HTERT RPE-1 (cell line): Measurements from ENCODE around the gene PAIP1.
"Not testable (repeated sequence)": the region's sequence is repeated elsewhere in the genome, so short reads cannot be mapped to it uniquely, and the experiment has no call there.

ENCODE experiments used
- in situ Hi-C: fragments of 300-500 bp; cut with MboI; formaldehyde crosslinking; loops from 4 replicates; pipeline ENCODE4 v1.14.3; 2020; ENCODE audit warnings: low sequenced_read_pairs

The PAIP1 gene

DNA sequence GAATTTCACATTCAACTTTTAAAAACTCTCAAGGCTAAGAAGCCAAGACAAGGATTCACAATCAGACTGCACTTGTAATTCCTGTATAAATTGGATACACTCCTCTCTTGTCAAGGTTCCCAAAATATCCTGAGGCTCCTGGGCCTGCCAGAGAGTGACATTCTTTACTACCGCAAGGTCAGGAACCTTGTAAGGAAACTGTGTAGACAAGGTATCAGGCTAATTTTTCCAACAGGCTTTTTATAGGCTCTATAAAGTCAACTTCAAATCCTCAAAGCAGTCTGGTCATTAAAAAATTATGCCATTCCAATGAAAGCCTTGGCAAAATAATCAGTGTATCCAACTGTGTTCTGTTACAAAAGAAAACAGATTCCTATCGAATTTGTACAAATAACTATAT, 15.5 kb upstream of the PAIP1 start:
- in situ Hi-C loops, result no loop called here

DNA sequence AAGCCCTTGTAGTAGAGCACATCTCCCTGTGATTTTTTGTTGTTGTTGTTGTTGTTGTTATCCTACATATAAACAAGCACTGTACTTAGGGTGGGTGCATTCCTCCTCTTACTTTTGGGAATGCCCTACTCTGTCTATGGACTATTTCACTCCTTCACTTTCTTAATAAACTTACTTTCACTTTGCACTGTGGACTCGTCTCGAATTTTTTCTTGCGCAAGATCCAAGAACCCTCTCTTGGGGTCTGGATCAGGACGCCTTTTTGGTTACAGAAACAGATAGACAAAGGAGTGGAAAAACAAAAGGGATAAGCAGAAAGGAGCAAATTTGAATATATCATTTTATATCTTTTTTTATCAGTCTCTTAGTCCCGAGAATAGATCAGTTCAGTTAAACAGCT, 14.4 kb upstream of the PAIP1 start:
- in situ Hi-C loops, result no loop called here

DNA sequence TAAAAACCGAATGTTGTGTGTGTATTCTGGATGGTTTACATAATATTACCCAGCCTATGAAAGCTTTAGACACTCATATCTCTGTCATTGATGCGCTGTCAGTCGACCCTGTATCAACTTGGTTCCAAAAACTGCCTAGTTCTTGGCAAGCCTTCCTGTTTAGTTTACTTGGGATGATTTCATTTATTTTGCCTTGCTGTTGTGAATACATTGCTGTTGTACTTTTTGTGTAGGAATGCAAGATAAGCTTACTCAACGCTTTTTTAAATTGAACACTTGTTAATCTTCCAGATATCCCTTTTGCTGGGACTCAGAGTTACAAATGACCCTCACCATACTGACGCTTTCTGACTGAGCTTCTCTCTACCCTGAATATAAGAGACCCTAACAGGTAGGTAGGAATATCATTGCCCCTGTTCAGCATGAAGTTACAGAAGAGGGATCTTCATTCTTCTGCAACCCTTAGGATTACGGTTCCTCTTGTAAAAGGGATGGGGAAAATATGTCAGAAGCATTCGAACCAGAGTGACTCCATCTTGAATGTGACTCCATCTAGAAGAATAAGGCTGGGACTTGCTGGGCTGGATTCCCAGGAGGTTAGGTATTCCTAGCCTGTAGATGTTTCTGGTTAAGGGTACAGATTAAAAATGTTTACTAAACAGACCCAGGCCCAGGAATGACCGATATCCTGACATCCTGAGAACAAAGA, 13.7 kb upstream of the PAIP1 start:
- in situ Hi-C loops, result no loop called here

DNA sequence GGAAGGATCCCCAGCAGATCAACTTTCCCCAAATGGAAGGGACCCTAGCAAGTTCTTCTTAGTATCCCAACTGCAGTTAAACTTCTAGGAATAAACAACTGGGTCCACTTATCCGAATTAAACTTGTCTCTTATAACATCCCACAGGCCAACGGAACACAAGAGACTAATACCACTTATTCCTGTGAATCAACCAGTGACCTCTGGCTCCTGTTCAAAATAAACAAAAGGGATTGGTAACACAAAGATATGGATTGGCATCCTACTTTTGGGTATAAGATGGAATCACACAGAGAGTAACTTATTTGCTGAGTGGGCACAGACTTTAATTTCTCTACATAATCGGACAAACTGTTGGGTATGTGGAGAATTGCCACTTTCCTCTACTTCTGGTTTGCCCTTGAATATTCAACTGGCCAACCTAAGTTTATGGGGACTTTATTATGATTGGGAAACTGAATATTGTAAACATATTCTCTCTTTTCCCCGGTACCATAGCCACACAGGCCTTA, 12.4 kb upstream of the PAIP1 start:
- in situ Hi-C loops, result no loop called here

DNA sequence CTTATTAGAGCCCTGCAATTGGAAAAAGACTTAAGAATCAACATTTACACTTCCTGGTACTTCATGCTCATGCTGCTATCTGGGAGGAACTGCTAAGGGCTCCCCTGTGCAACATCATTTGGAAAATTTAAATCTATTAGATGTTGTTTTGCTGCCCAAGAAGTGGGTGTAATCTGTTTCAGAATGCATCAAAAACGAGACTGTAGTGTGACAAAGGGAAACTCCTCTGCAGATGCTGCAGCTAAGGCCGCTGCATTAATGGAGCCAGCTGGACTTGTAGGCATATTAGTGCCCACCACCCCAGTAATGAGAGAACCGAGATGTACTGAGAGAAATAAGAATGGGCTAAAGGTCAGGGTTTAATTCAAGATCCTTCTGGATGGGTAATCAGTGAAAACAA, 11.1 kb upstream of the PAIP1 start:
- in situ Hi-C loops, result no loop called here

DNA sequence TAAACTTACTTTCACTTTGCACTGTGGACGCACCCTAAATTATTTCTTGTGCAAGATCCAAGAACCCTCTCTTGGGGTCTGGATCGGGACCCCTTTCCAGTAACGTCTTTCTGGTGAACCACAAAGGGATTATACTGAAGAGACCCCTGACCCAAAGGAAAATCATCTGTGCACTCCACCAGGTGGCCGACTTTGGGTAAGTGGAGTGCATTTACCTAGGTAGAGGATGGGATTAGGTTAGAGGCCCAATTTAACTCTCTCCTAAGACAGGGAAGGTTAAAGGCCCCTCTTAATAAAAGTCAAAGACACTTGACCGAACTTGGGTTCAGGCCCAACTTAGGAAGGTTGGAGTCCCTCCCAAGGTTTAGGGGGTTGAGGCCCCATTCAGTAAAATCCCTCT, 8.2 kb upstream of the PAIP1 start:
- in situ Hi-C loops, result no loop called here

DNA sequence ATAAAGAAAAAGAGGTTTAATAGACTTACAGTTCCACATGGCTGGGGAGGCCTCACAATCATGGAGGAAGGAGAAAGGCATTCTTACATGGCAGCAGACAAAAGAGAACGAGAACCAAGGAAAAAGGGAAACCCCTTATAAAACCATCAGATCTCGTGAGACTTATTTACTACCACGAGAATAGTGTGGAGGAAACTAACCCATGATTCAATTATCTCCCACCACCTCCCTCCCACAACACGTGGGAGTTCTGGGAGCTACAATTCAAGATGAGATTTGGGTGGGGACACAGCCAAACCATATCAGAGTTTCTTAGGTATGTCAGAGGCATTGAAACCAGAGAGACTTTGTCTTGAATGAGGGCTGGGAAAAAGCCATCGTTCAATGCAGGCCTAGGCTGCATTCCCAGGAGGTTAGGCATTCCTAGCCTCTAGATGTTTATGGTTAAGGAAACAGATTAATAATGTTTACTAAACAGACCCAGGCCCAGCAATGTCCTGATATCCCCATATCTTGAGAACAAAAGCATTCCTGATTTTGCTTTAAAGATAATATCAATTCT, 7.5 kb upstream of the PAIP1 start:
- in situ Hi-C loops, result no loop called here

DNA sequence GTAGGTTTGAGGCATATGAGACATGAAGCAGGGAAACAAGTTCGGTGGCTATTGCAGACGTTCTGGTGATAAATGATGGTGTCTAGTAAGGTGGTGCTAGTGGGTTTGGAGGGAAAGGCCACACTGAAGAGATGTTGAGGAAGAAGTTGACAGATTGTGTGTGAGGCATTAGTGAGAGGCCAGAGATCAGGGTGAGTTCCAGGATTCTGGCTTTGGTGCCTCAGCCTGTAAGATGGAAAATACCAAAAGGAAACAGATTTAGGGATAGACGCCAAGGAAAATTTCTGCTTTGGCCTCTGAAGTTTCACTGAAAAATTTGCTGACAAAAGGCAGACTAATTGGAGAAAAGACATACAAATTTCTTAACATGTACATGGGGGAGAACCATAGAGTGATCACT, 6.4 kb upstream of the PAIP1 start:
- in situ Hi-C loops, result no loop called here

DNA sequence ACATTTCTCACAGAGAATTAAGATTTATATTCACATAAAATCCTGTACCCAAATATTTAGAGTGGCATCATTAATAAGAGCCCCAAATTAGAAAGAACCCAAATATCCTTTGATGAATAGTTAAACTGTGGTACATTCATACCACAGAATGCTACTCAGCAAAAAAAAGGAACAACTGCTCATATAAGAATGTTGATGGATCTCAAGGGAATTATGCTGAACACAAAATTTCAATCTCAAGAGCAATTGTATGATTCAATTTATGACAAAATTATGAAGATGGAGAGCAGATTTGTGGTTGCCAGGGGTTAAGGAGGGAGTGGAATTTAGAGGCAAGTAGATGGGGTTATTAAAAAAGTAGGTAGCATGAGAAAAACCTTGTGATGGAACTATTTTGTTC, 4.5 kb upstream of the PAIP1 start:
- in situ Hi-C loops, result no loop called here

DNA sequence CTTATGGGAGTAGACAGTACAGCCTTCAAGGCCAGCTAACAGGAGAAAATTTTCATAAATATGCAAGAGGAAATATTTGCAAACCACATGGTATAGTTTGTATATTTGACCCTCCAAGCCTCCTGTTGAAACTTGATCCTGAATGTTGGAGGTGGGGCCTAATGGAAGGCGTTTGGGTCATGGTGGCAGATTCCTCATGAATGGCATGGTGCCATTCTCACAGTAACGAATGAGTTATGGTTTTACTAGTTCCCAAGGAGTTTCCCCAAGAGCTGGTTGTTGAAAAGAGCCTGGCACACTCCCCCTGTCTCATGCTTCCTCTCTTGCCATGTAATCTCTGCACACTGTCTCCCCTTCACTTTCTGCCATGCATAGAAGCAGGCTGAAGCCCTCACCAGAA, 3.3 kb upstream of the PAIP1 start:
- in situ Hi-C loops, result no loop called here

DNA sequence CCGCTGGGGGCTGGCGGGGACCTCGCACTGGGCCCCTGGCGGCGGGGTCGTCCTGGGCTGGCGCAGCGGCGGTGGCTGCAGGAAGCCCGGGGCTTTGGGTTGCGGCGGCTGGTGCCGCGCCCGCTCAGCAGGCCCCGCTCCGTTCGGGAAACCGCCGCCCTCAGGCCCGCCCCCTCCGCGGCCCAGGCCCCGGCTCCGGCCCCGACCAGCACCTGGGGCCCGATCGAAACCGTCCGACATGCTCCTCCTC, 345 bp downstream of the PAIP1 start:
- in situ Hi-C loops, result not testable (repeated sequence)

DNA sequence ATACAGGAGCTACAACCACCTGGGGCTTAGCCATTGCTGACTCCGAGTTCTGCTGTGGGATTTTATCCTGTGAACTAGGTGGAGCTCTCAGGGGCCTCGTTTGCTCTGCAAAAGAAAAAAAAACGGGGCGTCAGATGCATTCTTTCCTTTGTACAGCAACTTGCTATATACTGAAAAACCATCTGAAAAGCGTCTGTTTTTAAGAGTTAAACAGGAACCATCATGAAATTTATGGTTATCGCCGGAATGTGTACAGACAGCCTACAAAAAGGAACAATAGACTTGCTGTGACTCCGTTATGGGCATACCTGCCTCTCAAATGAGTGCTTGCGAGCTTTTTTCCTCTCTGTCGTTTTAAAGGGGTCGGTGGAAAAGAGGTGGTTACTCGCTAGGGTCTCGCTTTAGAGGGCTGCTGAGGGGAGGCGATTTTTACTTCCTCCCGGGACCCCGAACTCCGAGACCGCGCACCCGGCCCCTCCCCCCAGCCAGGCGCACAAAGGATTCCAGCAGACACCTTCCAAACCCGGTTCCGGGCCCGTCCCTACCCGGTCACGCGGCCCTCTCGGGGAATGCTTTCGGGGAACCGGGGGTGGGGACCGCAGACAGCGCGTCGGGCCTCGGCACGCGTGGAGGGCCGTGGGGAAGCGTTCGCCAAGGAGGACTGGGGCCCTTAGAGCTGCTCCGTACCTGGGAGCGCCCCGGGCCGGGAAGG, 826 bp downstream of the PAIP1 start:
- in situ Hi-C loops, result no loop called here

DNA sequence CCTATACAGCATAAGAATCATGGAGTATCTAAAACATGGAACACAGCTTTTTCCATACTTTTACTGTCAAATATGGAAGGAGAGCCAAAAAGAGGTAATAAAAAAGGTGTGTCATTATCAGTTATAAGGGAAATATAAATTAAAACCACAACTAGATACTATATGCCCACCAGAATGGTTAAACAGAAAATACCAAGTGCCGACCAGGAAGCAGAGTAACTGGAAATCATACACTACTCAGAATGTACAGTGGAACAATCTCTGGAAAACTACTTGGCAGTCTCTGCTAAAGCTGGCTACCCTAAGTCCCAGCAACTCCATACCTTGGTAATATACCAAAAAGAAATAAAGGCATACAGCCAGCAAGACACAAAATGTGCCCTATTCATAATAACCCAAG, 2.4 kb downstream of the PAIP1 start:
- in situ Hi-C loops, result no loop called here

DNA sequence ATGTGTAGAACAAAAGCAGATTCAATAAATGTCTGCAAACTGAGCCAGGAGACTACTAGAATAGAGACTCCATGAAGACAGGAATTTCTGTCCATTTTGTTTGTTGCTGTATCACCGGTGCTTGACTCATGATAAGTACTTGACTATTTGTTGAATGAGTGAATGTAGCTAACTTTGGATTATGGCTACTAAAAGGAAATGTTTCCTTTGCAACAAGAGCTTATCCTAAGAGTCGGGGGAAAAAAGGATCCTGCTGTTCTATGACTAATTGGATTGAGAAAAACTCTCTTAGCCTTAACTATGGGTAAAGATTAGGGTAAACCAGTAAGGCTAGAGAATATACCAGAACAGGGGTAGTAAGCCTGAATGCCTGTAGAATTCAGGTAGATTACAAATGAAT, 3.5 kb downstream of the PAIP1 start:
- in situ Hi-C loops, result no loop called here

DNA sequence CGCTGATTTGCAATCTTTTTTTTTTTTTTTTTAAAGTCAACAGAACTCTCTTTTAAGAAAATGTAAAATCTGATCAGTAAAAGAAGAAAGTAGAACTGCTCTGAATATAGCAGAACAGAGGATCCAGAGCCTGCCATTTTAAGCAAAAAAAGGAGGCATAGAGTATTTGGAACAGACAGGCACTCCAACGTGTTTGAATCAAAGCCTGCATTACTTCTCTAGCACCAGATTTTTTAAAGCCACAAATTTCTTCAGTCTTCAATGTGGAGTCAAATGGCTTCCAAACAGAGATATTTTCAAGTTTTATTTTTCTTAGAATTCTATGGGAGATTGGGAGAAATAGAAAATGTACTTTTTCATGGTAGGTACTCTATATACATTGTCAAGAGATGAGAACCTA, 5.1 kb downstream of the PAIP1 start:
- in situ Hi-C loops, result no loop called here

DNA sequence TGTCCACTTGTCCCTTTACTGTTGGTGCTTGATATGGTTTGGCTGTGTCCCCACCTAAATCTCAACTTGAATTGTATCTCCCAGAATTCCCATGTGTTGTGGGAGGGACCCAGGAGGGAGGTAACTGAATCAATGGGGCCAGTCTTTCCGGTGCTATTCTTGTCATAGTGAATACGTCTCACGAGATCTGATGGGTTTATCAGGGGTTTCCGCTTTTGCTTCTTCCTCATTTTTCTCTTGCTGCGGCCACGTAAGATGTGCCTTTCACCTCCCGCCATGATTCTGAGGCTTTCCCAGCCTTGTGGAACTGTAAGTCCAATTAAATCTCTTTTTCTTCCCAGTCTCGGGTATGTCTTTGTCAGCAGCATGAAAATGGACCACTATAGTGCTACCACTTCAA, 7.6 kb downstream of the PAIP1 start:
- in situ Hi-C loops, result not testable (repeated sequence)

DNA sequence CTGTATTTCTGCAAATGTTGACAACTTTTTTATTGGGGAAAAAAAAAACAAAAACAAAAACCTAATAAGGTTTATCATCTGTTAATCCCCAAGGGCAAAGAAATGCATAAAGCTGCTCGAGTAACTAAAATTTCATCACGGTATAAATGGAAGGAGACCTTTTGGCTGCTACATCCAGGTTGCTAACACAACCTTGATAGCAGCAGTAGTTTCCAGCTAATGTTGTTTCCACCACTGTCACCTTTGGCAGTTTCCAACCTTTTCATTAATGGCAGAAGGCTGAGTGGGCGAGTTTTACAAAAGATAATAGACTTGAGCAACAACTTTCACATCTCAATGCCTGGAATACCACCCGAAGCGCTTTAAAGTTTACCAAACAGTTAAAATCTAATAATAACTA, 8.5 kb downstream of the PAIP1 start:
- in situ Hi-C loops, result no loop called here

DNA sequence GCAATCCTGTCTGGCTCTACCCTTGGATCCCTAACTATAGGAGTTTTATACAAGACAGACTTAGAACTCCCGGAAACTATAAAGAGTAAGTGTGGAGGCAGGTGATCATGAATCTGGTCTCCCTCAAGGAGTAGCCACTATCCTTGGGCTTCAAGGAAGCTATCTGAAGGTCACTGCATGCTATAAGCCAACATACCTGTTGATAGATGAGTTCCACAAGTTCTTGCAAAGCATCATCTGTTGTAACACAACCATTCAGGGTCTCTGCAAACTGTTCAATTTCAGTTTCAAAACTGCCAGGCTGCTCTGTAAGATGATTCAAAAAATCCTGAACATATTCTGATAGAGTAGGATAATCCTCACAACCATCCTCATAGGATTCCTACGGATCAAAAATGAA, 9.3 kb downstream of the PAIP1 start:
- in situ Hi-C loops, result no loop called here

DNA sequence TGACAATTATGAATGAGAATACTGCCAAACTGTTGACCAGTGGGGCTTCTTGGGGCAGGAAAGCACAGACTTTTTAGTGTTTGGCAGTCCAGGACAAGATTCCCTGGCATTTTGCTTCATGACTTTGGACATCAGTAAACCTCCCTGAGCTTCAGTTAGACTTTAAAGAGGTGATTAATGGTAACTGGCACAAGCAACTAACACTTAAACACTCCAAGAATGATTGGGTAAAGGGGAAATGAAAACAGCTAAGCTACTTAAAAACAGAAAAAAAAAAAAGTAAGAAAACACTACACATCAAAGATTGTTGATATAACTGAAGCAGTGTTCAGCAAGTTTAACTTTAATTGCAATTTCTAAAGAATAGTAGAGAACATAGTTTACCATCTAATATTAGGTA, 13.4 kb downstream of the PAIP1 start:
- in situ Hi-C loops, result no loop called here

DNA sequence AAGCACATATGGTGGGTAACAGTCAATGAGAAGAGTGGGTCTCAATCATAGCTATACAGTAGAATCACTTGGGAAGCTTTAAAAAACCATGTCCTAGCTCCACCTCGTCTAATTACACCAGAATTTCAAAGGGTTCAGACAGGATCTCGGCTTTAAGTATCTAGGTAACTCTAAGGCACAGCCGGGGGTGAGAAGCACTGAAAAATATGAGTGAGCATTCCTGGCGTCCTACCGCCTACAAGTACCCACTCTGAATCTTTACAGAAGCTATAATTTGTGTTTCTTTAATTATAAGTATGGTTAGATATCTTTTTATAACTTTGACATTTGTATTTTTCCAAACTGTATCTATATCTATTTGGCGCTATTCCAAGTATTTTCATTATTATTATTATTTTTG, 16.1 kb downstream of the PAIP1 start:
- in situ Hi-C loops, result no loop called here

DNA sequence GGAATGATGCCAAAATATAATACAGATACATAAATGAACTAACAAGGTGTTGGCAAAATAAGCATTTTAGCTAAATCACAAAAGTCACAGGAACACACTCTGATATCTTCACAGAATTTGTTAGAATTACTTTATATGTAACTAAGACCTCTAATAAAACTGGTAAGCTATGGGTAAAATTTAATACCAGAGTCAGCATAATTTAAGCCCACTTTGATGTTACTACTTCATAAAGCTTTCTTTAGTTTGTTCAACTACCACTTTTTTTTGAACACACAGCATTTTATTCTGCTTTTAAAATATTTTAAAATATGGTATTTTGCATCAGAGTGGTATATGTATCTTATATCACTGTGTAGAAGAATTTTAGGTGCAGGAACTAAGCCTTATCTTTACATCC, 19.9 kb downstream of the PAIP1 start:
- in situ Hi-C loops, result no loop called here

DNA sequence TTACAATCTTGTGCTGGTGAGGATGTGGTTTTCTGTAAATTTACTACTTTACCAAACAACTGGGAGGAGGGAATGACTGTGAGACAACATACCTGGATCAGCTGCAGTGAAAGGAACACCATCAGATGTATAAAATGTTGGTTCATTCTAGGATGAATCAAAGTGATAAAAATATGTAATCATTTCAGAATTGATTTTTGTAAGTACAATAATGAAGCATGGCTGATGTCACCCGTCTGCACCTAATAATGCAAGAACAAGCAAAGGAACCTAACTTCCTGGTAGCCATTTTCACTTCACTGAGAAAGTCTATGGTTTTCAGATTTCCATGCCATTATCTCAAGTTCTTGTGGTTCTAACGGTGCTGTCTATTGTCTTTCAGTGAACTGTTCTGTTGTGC, 23.2 kb downstream of the PAIP1 start:
- in situ Hi-C loops, result no loop called here

DNA sequence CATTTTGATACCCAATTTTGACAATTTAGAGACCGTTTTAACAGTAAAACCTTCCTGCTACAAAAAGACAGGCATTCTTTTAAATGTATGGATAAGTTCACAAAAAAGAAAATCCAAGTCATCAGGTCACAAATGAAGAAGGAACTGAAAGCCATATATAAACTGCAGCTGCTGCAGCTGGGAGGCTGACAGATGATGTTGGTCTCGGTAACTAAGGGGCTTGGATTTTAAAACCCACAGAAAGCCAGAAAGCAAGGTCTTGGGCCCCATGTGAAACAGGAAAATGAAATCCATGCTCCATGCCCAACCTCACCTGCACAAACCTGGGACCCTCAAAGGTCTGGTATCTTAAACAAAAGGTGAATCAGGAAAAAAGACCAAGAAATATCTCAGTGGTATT, 26.2 kb downstream of the PAIP1 start:
- in situ Hi-C loops, result no loop called here
